NB4 (cell line): Measurements from ENCODE around the gene KISS1R.
A peak's percentile ranks its signal among the peaks of the same experiment; 100 is the strongest.

Experiments
- DNase-seq: peaks from one replicate; pipeline ENCODE4 v3.0.0; 2010; ENCODE audit warnings: low read depth
- H3K4me3 ChIP-seq: one replicate; pipeline ENCODE4 v1.5.1; 2011; ENCODE audit warnings: mild to moderate bottlenecking, low read depth, low read length, moderate library complexity
- CTCF ChIP-seq: IDR thresholded peaks from one replicate; pipeline ENCODE4 v1.5.1; 2012; ENCODE audit warnings: low read depth, low read length
- MAX ChIP-seq: IDR thresholded peaks from 2 replicates; pipeline ENCODE4 v1.6.1; 2011; ENCODE audit warnings: low read depth, low read length
- MYC ChIP-seq: IDR thresholded peaks from 2 replicates; pipeline ENCODE4 v1.6.1; 2011; ENCODE audit warnings: low read depth, low read length
- POLR2A ChIP-seq: IDR thresholded peaks from 2 replicates; pipeline ENCODE4 v1.6.1; 2011; ENCODE audit warnings: mild to moderate bottlenecking; ENCODE audit not compliant: insufficient read length; ENCODE audit errors: extremely low read depth

Gene KISS1R

GRCh38 chr19:892894-893689, 24.0 kb upstream of the KISS1R start, which contains the start of the genes MED16 and RNU6-9:
Gene MED16, minus strand, starts transcription at chr19:893187. Its CDS starts 2,056 bp downstream, at chr19:891131.
Gene RNU6-9, plus strand, starts transcription at chr19:893484.
- DNase-seq: peak; percentile 88
- peak within 1 kb of the TSS; percentile 62 for H3K4me3 ChIP-seq
- no peak for TF ChIP-seq MYC
- peak; percentile 40 for TF ChIP-seq POLR2A

- DNase-seq: no peak
- TF ChIP-seq CTCF (no peak), MYC (no peak), POLR2A (no peak), MAX (no peak)
- no peak overlapping the region for H3K4me3 ChIP-seq
Measured at GRCh38 chr19:896434-896833, 20.7 kb upstream of the KISS1R start.

GRCh38 chr19:896999-897398, 20.1 kb upstream of the KISS1R start:
- DNase-seq: no peak
- TF ChIP-seq MAX (no peak), MYC (no peak), CTCF (no peak), POLR2A (no peak)
- no peak overlapping the region for H3K4me3 ChIP-seq

- no peak overlapping the region for H3K4me3 ChIP-seq
- no peak for TF ChIP-seq MYC
- TF ChIP-seq CTCF: no peak
- TF ChIP-seq MAX: no peak
- no peak for TF ChIP-seq POLR2A
- no peak for DNase-seq
Measured at GRCh38 chr19:897442-898039, 19.6 kb upstream of the KISS1R start.

GRCh38 chr19:898663-899062, 18.5 kb upstream of the KISS1R start:
- no peak for DNase-seq
- TF ChIP-seq POLR2A (no peak), MAX (no peak), MYC (no peak), CTCF (no peak)
- H3K4me3 ChIP-seq: no peak overlapping the region

- TF ChIP-seq MAX (no peak), POLR2A (no peak), CTCF (no peak), MYC (no peak)
- no peak overlapping the region for H3K4me3 ChIP-seq
- DNase-seq: no peak
Measured at GRCh38 chr19:899336-900042, 17.6 kb upstream of the KISS1R start.
